ENCODE measurements around the gene IRF1.
"Not testable (repeated sequence)": the region's sequence is repeated elsewhere in the genome, so short reads cannot be mapped to it uniquely, and the experiment has no call there.

Gene IRF1

DNA sequence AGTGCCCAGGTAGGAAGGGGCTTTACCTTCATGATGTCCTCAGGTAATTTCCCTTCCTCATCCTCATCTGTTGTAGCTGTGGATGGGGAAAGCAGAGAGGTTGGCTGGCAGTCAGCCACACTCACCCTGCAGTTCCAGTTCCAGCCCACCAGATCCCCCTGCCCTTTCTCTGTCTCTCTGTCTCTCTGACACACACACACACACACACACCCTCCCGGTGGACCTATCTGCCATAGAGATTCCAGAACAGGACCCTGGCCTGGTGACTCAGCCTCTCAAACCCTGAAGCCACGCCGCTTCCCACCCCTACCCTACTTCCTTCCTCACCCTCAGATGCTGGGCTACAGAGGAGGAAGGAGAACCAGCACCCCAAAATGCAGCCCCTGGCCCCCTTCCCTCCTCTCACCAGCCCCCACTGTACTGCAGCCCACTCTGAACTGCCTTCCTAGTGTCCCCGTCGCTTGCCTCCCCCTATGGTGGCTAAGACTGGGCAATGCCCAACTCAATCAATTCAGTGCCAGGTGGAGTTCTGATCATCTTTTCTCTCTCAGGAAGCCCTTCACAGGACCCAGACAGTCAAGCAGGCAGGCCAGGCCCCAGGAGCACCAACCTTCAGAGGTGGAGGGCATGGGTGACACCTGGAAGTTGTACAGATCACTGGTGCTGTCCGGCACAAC lies 4.8 kb downstream of the IRF1 start:
- TF ChIP-seq CTCF (conservative IDR thresholded peaks at IDR 0.05; ENCODE audit: low read depth, low read length): no peak
- no peak overlapping the region for H3K4me3 ChIP-seq (ENCODE audit: low read depth, low read length)
- no peak for DNase-seq (ENCODE audit: low read depth)

- H3K4me3 ChIP-seq (ENCODE audit: low read depth, low read length); DNase-seq (ENCODE audit: low read depth): not testable (repeated sequence)
These were observed 5.5 kb downstream of the IRF1 start for GRCh38 chr5:132484876-132485640.

- H3K4me3 ChIP-seq (ENCODE audit: low read depth, low read length): no peak overlapping the region
- no peak for DNase-seq (ENCODE audit: low read depth)
- TF ChIP-seq CTCF (conservative IDR thresholded peaks at IDR 0.05; ENCODE audit: low read depth, low read length): no peak
These were observed 6.2 kb downstream of the IRF1 start for GRCh38 chr5:132484391-132484725.

GRCh38 chr5:132483661-132484390 lies 6.7 kb downstream of the IRF1 start:
- no peak for TF ChIP-seq CTCF (conservative IDR thresholded peaks at IDR 0.05; ENCODE audit: low read depth, low read length)
- H3K4me3 ChIP-seq (ENCODE audit: low read depth, low read length): no peak overlapping the region
- no peak for DNase-seq (ENCODE audit: low read depth)

GRCh38 chr5:132483101-132483500 lies 7.5 kb downstream of the IRF1 start:
- no peak for TF ChIP-seq CTCF (conservative IDR thresholded peaks at IDR 0.05; ENCODE audit: low read depth, low read length)
- H3K4me3 ChIP-seq (ENCODE audit: low read depth, low read length): no peak overlapping the region
- no peak for DNase-seq (ENCODE audit: low read depth)

DNA sequence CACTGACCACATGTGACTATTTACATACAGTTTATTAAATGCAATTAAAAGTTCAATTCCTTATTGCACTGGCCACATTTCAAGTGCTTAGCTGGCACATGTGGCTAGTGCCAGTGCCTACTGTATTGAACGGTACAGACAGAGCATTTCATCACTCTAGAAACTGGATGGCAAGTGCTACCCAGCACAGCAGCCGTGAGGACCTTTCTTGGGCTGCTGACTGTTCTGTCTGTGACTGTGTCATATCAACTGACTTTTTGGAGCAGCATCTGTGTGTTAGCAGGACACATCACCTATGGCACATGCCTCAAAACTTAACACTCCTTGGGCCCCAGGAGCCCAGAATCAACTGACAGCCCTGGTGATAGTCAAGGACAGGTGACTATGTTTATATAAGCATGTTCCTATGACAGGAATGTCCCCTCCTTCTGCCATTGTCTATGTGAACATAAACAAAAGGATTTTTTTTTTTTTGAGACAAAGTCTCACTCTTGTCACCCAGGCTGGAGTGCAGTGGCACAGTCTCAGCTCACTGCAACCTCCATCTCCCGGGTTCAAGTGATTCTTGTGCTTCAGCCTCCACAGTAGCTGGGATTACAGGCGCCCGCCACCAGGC lies 8.9 kb downstream of the IRF1 start:
- DNase-seq (ENCODE audit: low read depth): no peak
- no peak for TF ChIP-seq CTCF (conservative IDR thresholded peaks at IDR 0.05; ENCODE audit: low read depth, low read length)
- H3K4me3 ChIP-seq (ENCODE audit: low read depth, low read length): no peak overlapping the region

DNA sequence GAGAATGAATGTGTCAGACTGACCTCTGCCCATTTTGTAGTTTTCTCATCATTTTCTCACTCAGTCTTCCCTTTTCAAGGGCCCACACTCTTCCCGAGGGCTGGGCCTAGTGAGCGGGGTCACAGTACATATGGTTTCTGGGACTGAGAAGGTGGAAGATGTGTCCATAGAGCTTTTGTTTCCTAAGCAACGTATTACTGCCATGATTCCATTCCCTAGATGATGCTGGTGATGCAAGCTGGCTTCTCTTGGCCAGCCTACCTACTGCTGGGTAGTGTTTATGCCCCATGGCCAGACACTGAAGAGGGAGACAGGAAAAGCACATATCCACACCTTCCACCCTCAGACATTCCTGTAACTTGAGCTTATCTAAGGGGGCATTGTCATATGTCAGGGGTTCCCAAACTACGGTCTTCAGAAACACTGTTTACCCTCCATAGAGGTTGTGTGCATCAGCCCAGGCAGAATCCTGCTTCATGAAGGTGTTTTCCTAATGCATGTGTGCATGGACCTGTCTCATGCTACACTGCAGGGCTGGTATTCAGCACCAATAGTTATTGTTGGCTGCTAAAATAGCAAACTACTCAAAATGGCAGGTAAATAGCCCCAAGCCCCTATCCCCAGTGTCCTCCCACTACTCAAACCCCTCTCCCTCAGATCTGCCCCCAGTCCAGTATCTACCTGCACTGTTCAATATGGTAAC lies 9.5 kb downstream of the IRF1 start:
- no peak overlapping the region for H3K4me3 ChIP-seq (ENCODE audit: low read depth, low read length)
- no peak for TF ChIP-seq CTCF (conservative IDR thresholded peaks at IDR 0.05; ENCODE audit: low read depth, low read length)
- no peak for DNase-seq (ENCODE audit: low read depth)
